ENCODE data around the gene LPXN.

GRCh38 chr11:58567889-58568512 lies 7.7 kb downstream of the LPXN start:
- TF ChIP-seq CTCF (IDR thresholded peaks at IDR 0.05 in 8 of 11, conservative IDR thresholded peaks at IDR 0.05 in 3 of 11) = peak; percentile 64 to 88 (median 83)
- TF ChIP-seq POLR2AphosphoS5 (IDR thresholded peaks at IDR 0.05) = peak in 1 of 3 donors; percentile 33

All from spleen (tissue), 7 donors.